ENCODE measurements around the gene RAD23B.

Gene RAD23B

GRCh38 chr9:107378006-107378405, 94.9 kb downstream of the RAD23B start:
- no peak for DNase-seq (ENCODE audit: low read depth)
